SK-N-SH (cell line): Measurements from ENCODE around the gene THUMPD3.

Experiments used
- ELF1 ChIP-seq: IDR thresholded peaks from 2 replicates; pipeline ENCODE4 v1.4.0; 2012
- MEF2A ChIP-seq: IDR thresholded peaks from 2 replicates; pipeline ENCODE4 v1.4.0; 2012; ENCODE audit warnings: low read depth, borderline replicate concordance
- MXI1 ChIP-seq: IDR thresholded peaks from 2 replicates; pipeline ENCODE4 v1.6.1; 2012; ENCODE audit warnings: mild to moderate bottlenecking, low read depth, low read length, improper control_type of control experiment
- SIN3A ChIP-seq: IDR thresholded peaks from 2 replicates; pipeline ENCODE4 v1.6.1; 2012; ENCODE audit warnings: low read depth, mild to moderate bottlenecking, low read length, moderate library complexity, borderline replicate concordance
- TCF12 ChIP-seq: IDR thresholded peaks from 2 replicates; pipeline ENCODE4 v1.4.0; 2012

- TF ChIP-seq ELF1 (no peak), SIN3A (no peak), TCF12 (no peak), MXI1 (no peak), MEF2A (no peak)
Measured at GRCh38 chr3:9331171-9331570, 31.7 kb upstream of the THUMPD3 start.
